HCT116 (cell line): ENCODE results near the gene ADAM15. TPM values are rescaled to one million over a fixed set of nuclear protein-coding genes. Genes with fewer than 3 reads are reported as not detected.

ENCODE experiments used
- ATAC-seq: fragments of 200-7000 bp; cut with Tn5 transposase; 2 replicates; pipeline ENCODE4 v1.9.1; 2020; ENCODE audit warnings: mild to moderate bottlenecking, moderate library complexity
- BruUV-seq: library from RNA; stranded (reverse); fragments of 400-500 nt; replicated peaks from 2 replicates; lab custom pipeline; 2021; lab: Mats Ljungman, UMichigan
- CTCF ChIA-PET: fragments of 300-600 bp; sonication (Branson Sonifier 250); formaldehyde crosslinking; loops from one replicate; lab custom pipeline; 2021; ENCODE audit warnings: antibody characterized with exemption; lab: Charles Lee
- POLR2A ChIA-PET: fragments of 300-600, 350-600 bp; sonication (Branson Sonifier 250); formaldehyde crosslinking; loops from one replicate; lab custom pipeline; 2021; ENCODE audit warnings: antibody characterized with exemption; lab: Charles Lee
- RAD21 ChIA-PET, 2 experiments: fragments of 300-600 bp; sonication (Branson Sonifier 250); formaldehyde crosslinking; loops; one replicate each; lab custom pipeline; 2023; ENCODE audit warnings: low total read pairs in 2 of 2; ENCODE audit not compliant: uncharacterized antibody in 2 of 2, unreplicated experiment in 2 of 2, low non-redundant PET in 1 of 2; lab: Charles Lee
- DNase-seq: peaks from one replicate; pipeline ENCODE4 v3.0.0-alpha.2; 2010; ENCODE audit warnings: low read depth, low spot score
- H2AFZ ChIP-seq: fragments of 200-600 bp; shearing (Covaris generic), sonication (generic); 2 replicates; pipeline ENCODE4 v1.6.1; 2017; ENCODE audit warnings: low read depth, mixed run types, mixed read lengths, antibody characterized with exemption, low read length; ENCODE audit not compliant: poor library complexity, severe bottlenecking
- H3K27ac ChIP-seq: 2 replicates; pipeline ENCODE4 v1.5.1; 2012; ENCODE audit warnings: low read depth, low read length
- H3K27me3 ChIP-seq: fragments of 200-600 bp; sonication (generic); 2 replicates; pipeline ENCODE4 v1.6.1; 2016; ENCODE audit warnings: mixed run types, low read length, mixed read lengths; ENCODE audit not compliant: insufficient read depth
- H3K36me3 ChIP-seq, 2 experiments: fragments of 200-500 bp in 1 of 2; fragments of 200-600 bp in 1 of 2; sonication (Bioruptor generic) in 1 of 2; sonication (generic) in 1 of 2; 2 replicates each; pipeline versions ENCODE4 v1.5.1 to v1.6.1; 2014 to 2016; ENCODE audit warnings: low read length in 2 of 2, inconsistent platforms in 1 of 2, mixed read lengths in 1 of 2, mixed run types in 1 of 2; ENCODE audit not compliant: insufficient read depth in 2 of 2, control insufficient read depth in 1 of 2
- H3K4me1 ChIP-seq, 2 experiments: fragments of 200-600 bp in 1 of 2; sonication (generic) in 1 of 2; 2 replicates each; pipeline versions ENCODE4 v1.5.1 to v1.6.1; 2012 to 2017; ENCODE audit warnings: low read length in 2 of 2, inconsistent platforms in 1 of 2, mild to moderate bottlenecking in 1 of 2, mixed read lengths in 1 of 2, mixed run types in 1 of 2, moderate library complexity in 1 of 2; ENCODE audit not compliant: insufficient read depth in 2 of 2, control insufficient read depth in 1 of 2
- H3K4me2 ChIP-seq: fragments of 200-600 bp; sonication (generic); 2 replicates; pipeline ENCODE4 v1.6.1; 2017; ENCODE audit warnings: mixed run types, low read length, mixed read lengths
- H3K4me3 ChIP-seq, 2 experiments: fragments of 200-600 bp in 1 of 2; sonication (generic) in 1 of 2; replicated peaks in 1 of 2; 2 replicates each; pipeline ENCODE4 v1.5.1; 2011 to 2016; ENCODE audit warnings: low read length in 2 of 2, control low read depth in 1 of 2, low read depth in 1 of 2, mild to moderate bottlenecking in 1 of 2, mixed read lengths in 1 of 2, mixed run types in 1 of 2
- H3K79me2 ChIP-seq: fragments of 200-600 bp; sonication (generic); 2 replicates; pipeline ENCODE4 v1.6.1; 2017; ENCODE audit warnings: mild to moderate bottlenecking, mixed run types, low read length, moderate library complexity, mixed read lengths; ENCODE audit not compliant: insufficient read depth
- H3K9ac ChIP-seq: fragments of 200-600 bp; sonication (generic); 2 replicates; pipeline ENCODE4 v1.6.1; 2016; ENCODE audit warnings: low read length, mixed read lengths
- H3K9me2 ChIP-seq: fragments of 200-600 bp; sonication (generic), shearing (Covaris generic); 2 replicates; pipeline ENCODE4 v1.6.1; 2017; ENCODE audit warnings: mixed run types, mild to moderate bottlenecking, moderate library complexity; ENCODE audit not compliant: insufficient read depth
- H3K9me3 ChIP-seq, 2 experiments: fragments of 200-500 bp in 1 of 2; fragments of 200-600 bp in 1 of 2; sonication (Bioruptor generic) in 1 of 2; sonication (generic) in 1 of 2; 2 replicates each; pipeline ENCODE4 v1.6.1; 2014 to 2017; ENCODE audit warnings: low read length in 2 of 2, mixed read lengths in 2 of 2, inconsistent platforms in 1 of 2, low read depth in 1 of 2, mild to moderate bottlenecking in 1 of 2, mixed run types in 1 of 2, moderate library complexity in 1 of 2; ENCODE audit not compliant: control insufficient read depth in 1 of 2, insufficient read depth in 1 of 2
- H4K20me1 ChIP-seq: fragments of 200-600 bp; sonication (generic), shearing (Covaris generic); 2 replicates; pipeline ENCODE4 v1.6.1; 2017; ENCODE audit warnings: mixed run types, mild to moderate bottlenecking, moderate library complexity; ENCODE audit not compliant: insufficient read depth
- ATF3 ChIP-seq: IDR thresholded peaks from 2 replicates; pipeline ENCODE4 v1.6.1; 2012
- CBX3 ChIP-seq: IDR thresholded peaks from 2 replicates; pipeline ENCODE4 v1.6.1; 2012; ENCODE audit warnings: low read depth
- EGR1 ChIP-seq: IDR thresholded peaks from 2 replicates; pipeline ENCODE4 v1.6.1; 2012; ENCODE audit warnings: low read depth
- ELF1 ChIP-seq: IDR thresholded peaks from 2 replicates; pipeline ENCODE4 v1.6.1; 2012; ENCODE audit warnings: low read depth, borderline replicate concordance
- EZH2 ChIP-seq: fragments of 200-600 bp; sonication (generic); IDR thresholded peaks from 2 replicates; pipeline ENCODE4 v1.6.1; 2017; ENCODE audit warnings: antibody characterized with exemption, mixed run types
- FOSL1 ChIP-seq: IDR thresholded peaks from 2 replicates; pipeline ENCODE4 v1.6.1; 2012; ENCODE audit warnings: low read depth
- POLR2A ChIP-seq: IDR thresholded peaks from 2 replicates; pipeline ENCODE4 v1.7.0; 2011; ENCODE audit warnings: borderline replicate concordance; ENCODE audit not compliant: insufficient read depth, insufficient read length; ENCODE audit errors: extremely low read depth
- POLR2AphosphoS5 ChIP-seq: IDR thresholded peaks from 2 replicates; pipeline ENCODE4 v1.6.1; 2011; ENCODE audit warnings: mild to moderate bottlenecking, low read depth, low read length, moderate library complexity
- RAD21 ChIP-seq: IDR thresholded peaks from 2 replicates; pipeline ENCODE4 v1.6.1; 2012; ENCODE audit warnings: low read depth, mild to moderate bottlenecking
- SIN3A ChIP-seq: IDR thresholded peaks from 2 replicates; pipeline ENCODE4 v1.6.1; 2012; ENCODE audit warnings: low read depth
- YY1 ChIP-seq: IDR thresholded peaks from 2 replicates; pipeline ENCODE4 v1.6.1; 2011; ENCODE audit warnings: low read length, low read depth, moderate library complexity, mild to moderate bottlenecking; ENCODE audit not compliant: insufficient replicate concordance; ENCODE audit errors: extremely low read depth
- ZBTB33 ChIP-seq: IDR thresholded peaks from 2 replicates; pipeline ENCODE4 v1.6.1; 2011; ENCODE audit warnings: mild to moderate bottlenecking, low read length, moderate library complexity; ENCODE audit not compliant: insufficient replicate concordance; ENCODE audit errors: extremely low read depth
- intact Hi-C: fragments of 100-400 bp; cut with micrococcal nuclease; formaldehyde crosslinking; loops from 2 replicates; pipeline ENCODE4 v1.10.0; 2022
- total RNA-seq: library from RNA; stranded (reverse); gene quantifications from one replicate; pipeline ENCODE4 v1.2.1, GENCODE V29; 2021; ENCODE audit not compliant: unreplicated experiment

ADAM15 gene
- total RNA-seq, 1 experiment from 2014 or later: 149 TPM

GRCh38 chr1:155060736-155061135, 9.6 kb downstream of the ADAM15 start:
- ATAC-seq: no peak
- Histone ChIP-seq H3K4me2 (no peak overlapping the region), H2AFZ (no peak overlapping the region), H3K36me3 (peaks cover 17 to 32% of the 10 kb centered on the region in 2 experiments), H3K27me3 (no peaks in the 10 kb centered on the region), H3K4me3 (no peak overlapping the region), H4K20me1 (no peaks in the 10 kb centered on the region), H3K27ac (no peak overlapping the region; the same call in 1 of the 2 replicates), H3K9me3 (no peaks in the 10 kb centered on the region), H3K9ac (no peak overlapping the region), H3K9me2 (no peaks in the 10 kb centered on the region), H3K79me2 (peaks cover 7% of the 10 kb centered on the region; the same call in 1 of the 2 replicates)
- intact Hi-C loops: loop anchor here (1.0 to 5.0 kb wide), 4 partner anchors 88 to 503 kb away; partner anchors contain the start of genes CKS1B, SHC1 and UBE2Q1
- ChIA-PET CTCF (interaction anchor here (1.0 to 2.1 kb wide), 8 partner anchors 8 to 123 kb away, joined by 3 to 21 read pairs (median 6); partner anchors contain the start of genes ADAM15 and PBXIP1), RAD21 (no interaction called here), POLR2A (interaction anchor here (1.4 kb wide), 1 partner anchor 15 kb away, joined by 5 read pairs; no protein-coding TSS in a partner anchor)
- TF ChIP-seq CBX3 (no peak), POLR2A (no peak), SIN3A (no peak), ELF1 (no peak), EZH2 (no peak), POLR2AphosphoS5 (no peak), ZBTB33 (no peak), FOSL1 (no peak), ATF3 (no peak), RAD21 (no peak), EGR1 (no peak), YY1 (no peak)
- TF ChIP-seq, all 23 proteins: peak for 0
- DNase-seq: no peak
- no TSS peak for BruUV-seq
- H3K4me1 ChIP-seq: peaks cover 21 to 35% of the 10 kb centered on the region in 2 experiments
